HG02798 (cell line): ENCODE data around the gene MRPL22.
A peak's percentile ranks its signal among the peaks of the same experiment; 100 is the strongest.
"Not testable (repeated sequence)": the region's sequence is repeated elsewhere in the genome, so short reads cannot be mapped to it uniquely, and the experiment has no call there.

Source experiments
- ATAC-seq: cut with Tn5 transposase; IDR thresholded peaks from one replicate; pipeline ENCODE4 v1.9.1; 2021; ENCODE audit warnings: mild to moderate bottlenecking; ENCODE audit not compliant: unreplicated experiment, poor library complexity

MRPL22 gene

GRCh38 chr5:154986151-154986550 lies 45.3 kb downstream of the MRPL22 start:
- ATAC-seq = no peak

- ATAC-seq = no peak
Measured at GRCh38 chr5:154989626-154990025, 48.8 kb downstream of the MRPL22 start.

- ATAC-seq = no peak
Measured at GRCh38 chr5:154993461-154993860, 52.6 kb downstream of the MRPL22 start.

GRCh38 chr5:154995679-154996078 lies 54.8 kb downstream of the MRPL22 start:
- ATAC-seq = no peak

GRCh38 chr5:154997746-154998145 lies 56.9 kb downstream of the MRPL22 start:
- ATAC-seq = no peak

GRCh38 chr5:154999865-155000264 lies 59.0 kb downstream of the MRPL22 start:
- ATAC-seq = no peak

GRCh38 chr5:155001523-155001922 lies 60.6 kb downstream of the MRPL22 start:
- ATAC-seq = no peak

- not testable (repeated sequence) for ATAC-seq
Measured at GRCh38 chr5:155002722-155003121, 61.8 kb downstream of the MRPL22 start.

GRCh38 chr5:155004138-155004744 lies 63.4 kb downstream of the MRPL22 start:
- no peak for ATAC-seq

GRCh38 chr5:155006265-155006664 lies 65.4 kb downstream of the MRPL22 start:
- not testable (repeated sequence) for ATAC-seq

- ATAC-seq = no peak
Measured at GRCh38 chr5:155008669-155009068, 67.8 kb downstream of the MRPL22 start.

GRCh38 chr5:155010881-155011280 lies 70.0 kb downstream of the MRPL22 start:
- no peak for ATAC-seq

- no peak for ATAC-seq
Measured at GRCh38 chr5:155013526-155013925, 72.7 kb downstream of the MRPL22 start, which contains the start of gene KIF4B. Gene KIF4B (plus strand): TSS chr5:155013755. CDS start chr5:155013860, 105 bp downstream.

- no peak for ATAC-seq
Measured at GRCh38 chr5:155015239-155015638, 74.4 kb downstream of the MRPL22 start.

GRCh38 chr5:155017610-155018009 lies 76.7 kb downstream of the MRPL22 start:
- peak; percentile 97 for ATAC-seq
